NCI-H1436 (cell line): ENCODE results near the gene ZSCAN20.

Source experiments
- DNase-seq: peaks from one replicate; lab custom pipeline; 2025; lab: John Stamatoyannopoulos, UW

The ZSCAN20 gene

DNA sequence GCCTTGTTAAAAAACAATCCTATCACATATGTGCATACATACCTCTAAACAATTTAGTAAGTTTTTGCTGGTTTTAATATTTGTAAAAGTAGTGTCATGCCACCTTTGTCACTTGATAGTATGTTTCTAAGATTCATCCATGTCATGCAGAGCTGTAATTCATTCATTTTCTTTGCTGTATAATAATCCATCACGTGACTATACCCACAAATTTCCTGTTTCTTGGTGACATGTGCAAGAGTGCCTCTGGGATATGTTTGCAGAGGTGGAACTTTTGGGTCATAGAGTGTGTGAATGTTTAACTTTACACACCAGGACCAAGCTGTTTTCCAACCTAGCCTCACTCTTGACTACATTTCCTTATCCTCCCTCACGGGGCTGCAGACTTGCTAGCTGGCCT lies 62.9 kb downstream of the ZSCAN20 start:
- DNase-seq = no peak

- no peak for DNase-seq
Measured at GRCh38 chr1:33537885-33538284, 65.4 kb downstream of the ZSCAN20 start.

DNA sequence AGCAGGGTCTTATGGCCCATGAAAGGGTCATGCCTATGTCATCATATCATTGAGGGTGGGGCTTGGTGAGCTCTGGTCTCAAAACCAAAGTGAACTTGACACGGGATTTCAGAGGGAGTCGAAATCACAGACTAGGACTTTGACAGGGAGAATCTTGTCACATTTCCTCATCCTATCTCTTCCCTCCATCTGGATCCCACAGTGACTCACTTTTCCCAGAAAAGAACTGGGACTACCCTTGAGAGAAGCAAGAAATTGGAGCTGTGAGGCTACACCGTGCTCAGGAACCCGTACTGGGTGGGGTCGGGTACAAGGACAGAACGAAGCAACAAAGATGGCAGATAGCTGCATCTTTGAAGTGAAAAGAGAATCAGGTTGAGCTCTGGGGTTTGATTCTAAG lies 69.5 kb downstream of the ZSCAN20 start:
- DNase-seq = no peak
